ENCODE measurements around the gene FGD5.

FGD5 gene

DNA sequence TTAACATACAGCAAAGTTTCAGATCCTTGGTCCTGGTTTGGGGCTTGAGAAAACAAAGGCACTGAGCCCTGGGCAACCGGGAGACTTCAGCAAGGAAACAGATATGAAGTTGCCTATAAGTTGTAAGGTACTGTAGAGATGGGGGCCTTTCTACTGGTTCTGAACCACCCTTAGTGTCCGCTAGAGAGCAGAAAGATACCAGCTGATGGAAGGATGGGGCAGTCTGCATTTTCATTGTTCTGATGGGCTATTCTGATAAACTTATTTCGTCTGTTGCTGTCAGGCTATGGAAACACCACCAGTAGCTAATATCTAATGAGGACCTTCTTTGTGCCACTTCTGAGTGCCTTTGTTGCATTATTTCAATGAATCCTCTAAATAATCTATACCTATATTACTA lies 38.7 kb downstream of the FGD5 start:
- DNase-seq, result no peak

- DNase-seq, result no peak
Observed at GRCh38 chr3:14858105-14858504, 39.3 kb downstream of the FGD5 start.

DNA sequence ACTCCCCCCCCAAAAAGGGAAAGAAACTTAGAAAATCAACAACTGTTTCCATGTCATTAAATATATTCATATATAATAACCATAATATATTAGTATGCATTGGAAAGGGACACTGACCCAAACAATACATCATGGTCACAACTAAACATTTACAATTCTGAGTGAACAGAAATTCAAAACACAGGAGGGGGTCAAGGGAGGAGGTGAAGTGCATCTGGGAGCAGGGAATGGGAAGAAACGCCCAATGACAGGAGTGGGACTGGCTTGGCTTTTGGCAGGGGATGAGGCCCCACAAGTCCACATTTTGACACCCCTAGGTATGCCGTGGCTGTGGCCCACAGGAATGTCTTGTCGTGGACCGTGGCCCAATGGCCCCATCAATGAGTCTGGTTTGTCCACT lies 41.1 kb downstream of the FGD5 start:
- DNase-seq, result no peak

DNA sequence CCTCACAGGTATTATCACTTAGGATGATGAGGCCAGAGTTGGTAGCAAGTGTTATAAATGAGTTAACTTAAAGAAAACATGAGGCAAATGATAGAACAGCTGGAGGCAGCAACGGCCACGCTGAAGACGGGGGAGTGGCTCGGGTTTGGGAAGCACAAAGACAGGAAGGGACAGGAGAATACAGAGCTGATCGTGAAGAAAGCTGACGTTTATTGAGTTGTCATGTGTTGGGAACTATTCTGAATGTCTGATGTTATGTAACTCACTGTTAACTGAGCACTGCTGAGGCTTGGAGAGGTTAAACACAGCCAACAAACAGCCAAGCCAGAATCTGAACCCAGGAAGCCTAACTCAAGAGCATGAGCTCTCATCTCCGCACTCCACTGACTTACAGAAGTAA lies 42.3 kb downstream of the FGD5 start:
- DNase-seq, result no peak

GRCh38 chr3:14861446-14862302 lies 42.9 kb downstream of the FGD5 start:
- DNase-seq, result no peak

- no peak for DNase-seq
Observed at GRCh38 chr3:14862303-14862660, 43.5 kb downstream of the FGD5 start.

- DNase-seq, result no peak
Observed at GRCh38 chr3:14862661-14863230, 44.0 kb downstream of the FGD5 start.

DNA sequence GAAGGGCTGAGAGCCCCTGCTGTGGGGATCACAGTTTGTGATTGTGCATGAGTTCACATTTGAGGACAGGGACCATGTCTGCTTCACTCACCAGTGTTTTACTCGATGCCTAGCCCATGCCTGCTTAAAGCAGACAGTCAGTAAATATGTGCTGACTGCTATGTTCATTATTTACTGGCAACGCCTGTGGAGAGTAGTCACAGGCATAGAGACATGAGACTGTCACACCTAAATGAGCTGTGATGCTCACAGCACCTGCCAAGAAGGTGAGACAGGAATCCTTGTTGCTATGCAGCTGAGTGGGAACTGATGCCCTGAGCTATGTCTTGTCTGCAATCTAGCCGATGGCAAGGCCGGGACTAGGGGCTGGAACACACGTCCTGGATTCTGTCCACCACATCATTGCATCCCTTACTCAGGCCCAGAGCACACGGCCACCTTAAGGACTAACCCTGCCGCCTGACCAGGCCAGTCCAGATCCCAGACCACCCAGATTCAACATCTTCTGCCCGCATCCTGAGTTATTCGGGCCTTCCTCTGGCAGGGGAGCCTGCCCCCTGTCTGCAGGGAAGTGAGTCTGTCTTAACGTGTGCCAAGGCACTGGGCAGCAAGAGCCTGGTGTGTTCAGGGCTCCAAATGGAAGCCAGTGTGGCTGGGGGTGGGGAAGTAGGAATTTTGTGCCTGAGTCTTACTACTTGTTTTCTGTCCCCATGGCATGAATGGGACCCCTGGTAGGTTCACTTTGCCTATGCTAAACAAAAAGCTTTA lies 44.8 kb downstream of the FGD5 start:
- DNase-seq, result no peak

DNA sequence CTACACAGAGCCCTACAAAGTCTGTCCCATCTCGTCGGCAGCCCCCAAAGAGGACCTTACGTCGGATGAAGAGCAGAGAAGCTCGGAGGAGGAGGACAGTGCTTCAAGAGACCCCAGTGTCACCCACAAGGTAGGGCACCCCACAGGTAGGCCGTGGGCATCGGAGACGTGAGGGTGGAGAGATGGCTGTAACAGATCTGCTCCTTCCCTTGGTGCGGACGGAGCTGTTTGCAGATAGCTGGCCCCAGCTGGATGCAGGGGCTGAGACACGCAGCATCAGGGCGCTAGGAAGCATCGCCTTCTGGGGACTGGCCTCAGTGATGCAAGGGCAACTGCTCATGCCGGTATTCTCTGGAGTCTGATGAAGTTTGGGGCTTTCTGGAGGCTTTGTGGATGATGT lies 45.4 kb downstream of the FGD5 start:
- DNase-seq, result no peak

DNA sequence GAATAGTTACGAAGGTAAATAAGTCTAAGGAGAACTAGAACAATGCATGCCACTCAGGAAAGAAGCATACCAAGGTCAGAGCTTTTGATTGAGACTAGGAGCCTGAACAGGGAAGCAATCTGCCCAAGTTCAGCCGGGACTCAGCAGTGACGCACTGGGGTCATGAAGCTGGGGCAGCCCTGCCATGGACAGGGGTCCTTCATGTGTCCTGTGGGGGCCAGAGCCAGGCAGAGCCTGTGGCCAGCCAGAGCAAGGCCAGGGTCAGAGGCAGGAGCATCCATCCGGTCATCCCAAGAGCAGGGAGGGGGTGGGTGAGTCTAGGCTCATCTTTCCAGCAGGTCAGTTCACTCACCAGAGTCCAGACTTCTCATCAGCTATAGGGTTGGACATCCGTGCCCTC lies 47.9 kb downstream of the FGD5 start:
- no peak for DNase-seq

DNA sequence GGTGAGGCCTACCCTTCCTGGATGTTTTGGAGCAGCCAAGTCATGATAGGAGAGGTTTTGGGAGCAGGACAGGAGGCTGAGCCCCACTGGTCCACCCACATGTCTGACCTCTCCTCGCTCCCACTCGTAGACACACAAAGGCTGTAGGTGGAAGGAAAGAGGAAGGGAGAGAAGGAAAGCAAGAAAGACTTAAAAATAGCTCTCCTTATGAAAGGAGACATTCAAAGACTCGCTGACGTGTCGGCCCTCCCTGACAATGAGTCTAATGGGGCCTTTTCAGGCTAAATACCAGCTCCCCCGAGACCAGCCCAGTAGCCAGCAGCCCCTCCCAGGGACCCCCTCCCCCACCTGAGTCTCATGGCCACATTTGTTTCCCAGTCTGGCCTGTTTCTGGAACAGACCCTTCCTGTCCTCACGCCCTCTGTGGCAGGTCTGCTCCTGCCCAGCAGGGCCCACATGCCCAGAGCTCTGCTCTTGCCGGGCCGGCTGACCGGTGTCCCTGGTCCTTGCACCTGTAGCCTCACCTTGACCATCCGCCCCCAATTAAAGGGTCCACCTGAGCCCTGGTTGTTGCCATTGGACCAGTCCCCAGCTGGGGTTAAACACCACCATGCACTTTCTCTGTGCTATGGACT lies 49.3 kb downstream of the FGD5 start:
- DNase-seq, result no peak

DNA sequence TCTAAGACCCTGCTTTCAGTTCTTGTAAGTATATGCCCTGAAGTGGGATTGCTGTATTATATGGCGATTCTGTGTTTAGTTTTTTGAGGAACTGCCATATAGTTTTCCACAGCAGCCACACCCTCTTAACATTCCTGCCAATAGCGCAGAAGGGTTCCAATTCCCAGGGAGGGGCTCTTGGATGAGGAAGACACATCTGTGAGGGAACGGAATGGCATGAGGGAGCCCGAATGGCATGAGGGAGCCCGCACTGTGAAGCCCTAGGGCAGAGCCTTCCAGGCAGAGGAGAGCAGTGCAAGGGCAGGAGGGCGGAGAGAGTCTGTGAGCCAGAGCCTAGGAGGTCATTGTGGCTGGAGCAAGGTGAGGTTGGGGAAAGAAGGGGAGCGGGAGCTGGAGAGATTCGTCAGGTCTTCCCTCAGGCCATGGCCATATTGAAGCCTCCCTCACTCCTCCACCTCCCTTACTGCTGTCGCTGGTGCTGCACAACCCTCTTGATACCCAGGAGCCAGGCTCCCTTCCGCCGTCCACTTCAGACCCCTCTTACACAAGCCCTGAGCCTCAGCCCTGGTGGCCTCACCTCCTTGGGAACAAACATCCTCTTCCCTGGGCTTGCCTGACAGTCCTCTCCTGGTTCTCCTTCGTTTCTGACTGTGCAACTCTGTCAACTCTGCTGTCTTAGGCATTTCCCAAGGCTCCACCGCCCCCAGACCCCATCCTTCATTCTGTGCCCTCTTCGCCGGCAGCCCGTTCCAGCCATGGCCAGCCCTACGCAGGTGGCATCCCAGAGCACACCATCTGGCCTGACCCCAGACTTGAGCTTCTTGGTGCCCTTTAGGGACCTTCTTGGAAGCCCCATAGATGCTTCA lies 51.4 kb downstream of the FGD5 start:
- no peak for DNase-seq

DNA sequence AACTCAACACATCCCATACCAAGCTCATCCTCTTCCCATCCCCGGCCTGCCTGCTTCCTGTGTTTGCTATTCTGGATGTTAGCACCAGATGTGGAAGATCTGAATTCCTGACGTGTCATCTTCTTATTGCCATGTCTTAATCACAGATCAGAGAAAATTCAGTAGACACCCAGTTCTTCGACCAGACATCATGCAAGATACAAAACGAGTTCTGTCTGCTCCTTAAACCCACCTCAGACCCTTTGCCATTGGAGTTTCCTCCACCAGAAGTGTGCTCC lies 52.0 kb downstream of the FGD5 start:
- DNase-seq, result no peak

- DNase-seq, result no peak
Observed at GRCh38 chr3:14871456-14872200, 52.9 kb downstream of the FGD5 start.

DNA sequence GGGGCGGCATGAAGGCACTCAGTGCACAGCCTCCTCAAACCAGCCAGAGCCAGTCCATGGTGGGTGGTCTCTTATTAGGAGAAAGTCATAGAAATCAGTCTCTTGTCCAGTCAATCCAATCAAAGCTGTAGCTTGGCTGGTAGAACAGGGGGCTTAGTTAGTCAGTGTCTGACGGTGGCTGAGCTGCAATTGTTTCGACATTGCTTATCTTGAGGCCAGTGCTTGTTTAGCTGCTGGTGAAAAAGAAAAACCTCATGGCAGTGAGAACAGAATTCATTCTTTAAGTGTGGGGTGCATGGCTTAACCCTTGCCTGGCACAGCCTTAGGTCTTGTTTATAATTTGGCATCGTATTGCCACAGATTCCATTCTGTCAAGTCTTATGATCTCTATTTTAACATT lies 53.9 kb downstream of the FGD5 start:
- DNase-seq, result no peak

DNA sequence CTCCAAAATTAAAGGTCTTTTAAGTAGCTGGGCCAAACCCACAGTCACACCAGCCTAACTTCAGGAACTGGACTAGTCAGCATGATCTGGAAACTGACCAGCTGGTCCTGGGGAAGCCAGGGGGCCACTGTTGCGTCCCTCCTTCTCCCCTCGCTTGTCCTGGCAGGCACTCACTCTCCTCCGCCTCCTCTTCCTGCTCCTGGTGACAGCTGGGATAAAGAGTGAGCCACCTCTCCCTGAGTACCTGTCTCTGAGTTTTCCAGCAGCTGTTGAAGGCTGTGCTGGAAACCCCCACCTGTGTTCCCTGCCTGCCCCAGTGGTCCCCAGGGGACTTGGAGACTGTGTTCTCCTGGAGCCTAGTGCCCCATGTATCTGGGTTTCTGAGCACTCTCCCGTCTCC lies 56.0 kb downstream of the FGD5 start:
- DNase-seq, result no peak

- no peak for DNase-seq
Observed at GRCh38 chr3:14875411-14876175, 56.8 kb downstream of the FGD5 start.

GRCh38 chr3:14876921-14877333 lies 58.2 kb downstream of the FGD5 start:
- no peak for DNase-seq

- no peak for DNase-seq
Observed at GRCh38 chr3:14877469-14877868, 58.7 kb downstream of the FGD5 start.

DNA sequence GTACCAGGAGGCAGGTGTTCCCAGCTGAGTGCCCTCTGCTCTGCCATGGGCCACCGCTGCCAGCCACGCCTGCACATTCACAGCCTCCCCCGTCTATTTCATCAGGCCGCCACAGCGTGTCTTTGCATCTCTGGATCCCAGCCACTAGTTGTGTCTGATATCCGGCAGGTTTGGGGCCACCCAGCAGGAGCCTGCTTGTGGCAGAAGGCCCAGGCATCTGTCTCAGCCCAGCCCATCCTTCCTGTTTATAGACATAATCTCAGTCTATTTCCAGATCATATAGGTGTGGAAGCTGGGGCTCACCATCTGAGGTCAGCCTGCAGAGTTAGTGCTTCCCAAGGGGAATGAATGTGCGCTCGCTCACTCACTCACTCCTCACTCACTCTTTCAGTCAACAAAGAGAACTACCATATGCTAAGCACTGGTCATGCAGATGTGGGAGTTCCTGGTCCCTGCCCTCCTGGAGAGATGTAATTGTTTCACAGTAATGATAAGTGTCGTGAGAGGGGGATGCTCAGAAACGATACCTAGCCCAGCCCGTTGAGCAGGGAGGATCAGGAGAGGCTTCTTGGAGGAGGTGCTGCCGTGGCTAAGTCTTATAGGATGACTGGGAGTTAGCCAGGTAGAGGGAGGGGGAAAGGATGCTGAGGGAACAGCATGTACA lies 60.6 kb downstream of the FGD5 start:
- DNase-seq, result no peak

Data from NCI-H446 (cell line).